ENCODE results near the gene GIGYF2.

DNA sequence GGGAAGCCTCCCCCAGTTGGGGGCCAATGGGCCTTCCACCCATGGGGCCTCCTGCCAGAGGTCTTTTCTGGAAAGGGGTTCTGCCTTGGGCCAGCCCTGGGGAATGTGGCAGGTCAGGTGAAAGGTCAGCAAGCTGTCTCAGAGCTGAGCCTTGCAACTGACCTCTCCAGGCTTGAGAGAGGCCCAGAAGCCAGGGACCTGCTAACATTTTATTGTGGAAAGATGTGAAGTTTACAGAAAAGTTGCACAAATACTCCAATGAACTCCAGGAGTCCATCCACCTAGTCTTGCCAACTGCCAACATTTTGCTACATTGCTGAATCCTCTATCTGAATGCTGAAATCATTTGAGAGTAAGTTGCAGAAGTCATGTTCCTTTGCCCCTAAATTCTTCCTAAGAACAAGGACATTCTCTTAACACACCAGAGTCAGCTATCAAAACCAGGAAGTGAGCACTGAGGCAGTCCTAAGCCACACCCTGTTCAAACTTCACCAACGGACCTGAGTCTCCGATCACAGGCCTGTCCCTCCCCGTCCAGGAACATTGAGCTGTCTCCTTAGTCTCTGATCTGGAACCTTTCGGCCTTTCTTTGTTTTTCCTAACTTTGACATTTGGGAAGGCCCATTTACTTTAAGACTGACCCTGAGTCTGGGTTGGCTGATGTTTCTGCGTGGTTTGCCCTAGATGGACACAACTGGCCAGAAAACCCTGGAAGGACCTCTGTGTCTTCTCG, 176.9 kb downstream of the GIGYF2 start:
- TF ChIP-seq, protein P1, sequence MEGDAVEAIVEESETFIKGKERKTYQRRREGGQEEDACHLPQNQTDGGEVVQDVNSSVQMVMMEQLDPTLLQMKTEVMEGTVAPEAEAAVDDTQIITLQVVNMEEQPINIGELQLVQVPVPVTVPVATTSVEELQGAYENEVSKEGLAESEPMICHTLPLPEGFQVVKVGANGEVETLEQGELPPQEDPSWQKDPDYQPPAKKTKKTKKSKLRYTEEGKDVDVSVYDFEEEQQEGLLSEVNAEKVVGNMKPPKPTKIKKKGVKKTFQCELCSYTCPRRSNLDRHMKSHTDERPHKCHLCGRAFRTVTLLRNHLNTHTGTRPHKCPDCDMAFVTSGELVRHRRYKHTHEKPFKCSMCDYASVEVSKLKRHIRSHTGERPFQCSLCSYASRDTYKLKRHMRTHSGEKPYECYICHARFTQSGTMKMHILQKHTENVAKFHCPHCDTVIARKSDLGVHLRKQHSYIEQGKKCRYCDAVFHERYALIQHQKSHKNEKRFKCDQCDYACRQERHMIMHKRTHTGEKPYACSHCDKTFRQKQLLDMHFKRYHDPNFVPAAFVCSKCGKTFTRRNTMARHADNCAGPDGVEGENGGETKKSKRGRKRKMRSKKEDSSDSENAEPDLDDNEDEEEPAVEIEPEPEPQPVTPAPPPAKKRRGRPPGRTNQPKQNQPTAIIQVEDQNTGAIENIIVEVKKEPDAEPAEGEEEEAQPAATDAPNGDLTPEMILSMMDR (conservative IDR thresholded peaks at IDR 0.05; ENCODE audit: low read length): no peak
- no peak for TF ChIP-seq EZH2phosphoT487 (IDR thresholded peaks at IDR 0.05; ENCODE audit: borderline replicate concordance, low read depth, low read length)
